GM12875 (cell line): Measurements from ENCODE around the gene KRT75.

Experiments
- H3K4me3 ChIP-seq: one replicate; pipeline ENCODE4 v1.5.1; 2011; ENCODE audit warnings: low read depth, low read length, control low read depth
- CTCF ChIP-seq: IDR thresholded peaks from 2 replicates; pipeline ENCODE4 v1.5.1; 2011; ENCODE audit warnings: low read depth, mild to moderate bottlenecking, control low read depth, inconsistent platforms, low read length, moderate library complexity, borderline replicate concordance; ENCODE audit not compliant: insufficient read depth

KRT75 gene

GRCh38 chr12:52383331-52383730 lies 50.8 kb downstream of the KRT75 start:
- no peak for TF ChIP-seq CTCF
- no peak overlapping the region for H3K4me3 ChIP-seq

DNA sequence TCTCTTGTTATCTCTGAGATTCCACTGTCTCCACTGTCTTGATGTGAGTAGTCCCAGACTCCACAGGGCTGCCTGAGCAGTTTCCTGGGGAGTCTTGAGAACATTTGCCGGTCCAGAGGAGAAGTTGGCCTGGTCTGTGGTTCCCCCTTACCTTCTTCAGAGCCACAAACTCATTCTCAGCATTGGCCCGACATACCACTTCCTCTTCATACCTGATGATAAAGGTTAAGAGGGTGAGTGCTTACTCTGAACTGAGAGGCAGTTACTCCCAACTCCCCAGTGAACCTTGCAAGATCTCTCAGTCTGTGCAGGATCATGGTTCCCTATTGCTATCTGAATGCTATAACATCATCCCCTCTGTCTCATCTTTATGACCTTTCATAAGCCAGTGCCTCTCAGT lies 51.3 kb downstream of the KRT75 start:
- TF ChIP-seq CTCF: no peak

GRCh38 chr12:52381206-52381605 lies 53.0 kb downstream of the KRT75 start:
- no peak overlapping the region for H3K4me3 ChIP-seq
- TF ChIP-seq CTCF: no peak

More for the DNA sequence above, 51.3 kb downstream of the KRT75 start:
- H3K4me3 ChIP-seq: no peak overlapping the region

DNA sequence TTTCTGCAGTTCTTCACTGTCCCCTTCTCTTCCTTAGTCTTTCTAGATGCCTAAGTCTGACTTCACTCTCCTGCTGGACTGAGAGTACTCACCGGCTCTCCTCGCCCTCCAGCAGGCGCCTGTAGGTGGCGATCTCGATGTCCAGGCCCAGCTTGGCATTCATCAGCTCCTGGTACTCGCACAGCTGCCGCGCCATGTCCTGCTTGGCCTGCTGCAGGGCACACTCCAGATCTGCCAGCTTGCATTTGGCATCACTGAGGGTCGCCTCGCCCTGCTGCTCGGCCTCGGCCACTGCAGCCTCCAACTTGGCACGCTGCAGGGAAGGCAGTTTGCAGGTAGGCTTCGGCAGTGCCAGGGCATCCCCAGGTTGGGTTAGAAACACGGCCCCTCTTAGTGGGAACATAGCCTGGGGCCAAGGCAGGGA lies 53.9 kb downstream of the KRT75 start:
- peak; percentile 59 for TF ChIP-seq CTCF
- H3K4me3 ChIP-seq: no peak overlapping the region

- TF ChIP-seq CTCF: no peak
- H3K4me3 ChIP-seq: no peak overlapping the region
Observed at GRCh38 chr12:52379536-52379935, 54.6 kb downstream of the KRT75 start.

GRCh38 chr12:52378091-52378490 lies 56.1 kb downstream of the KRT75 start:
- H3K4me3 ChIP-seq: no peak overlapping the region
- no peak for TF ChIP-seq CTCF

GRCh38 chr12:52377266-52377665 lies 56.9 kb downstream of the KRT75 start:
- TF ChIP-seq CTCF: no peak
- no peak overlapping the region for H3K4me3 ChIP-seq
